ENCODE data around the gene SHROOM2.

Gene SHROOM2

DNA sequence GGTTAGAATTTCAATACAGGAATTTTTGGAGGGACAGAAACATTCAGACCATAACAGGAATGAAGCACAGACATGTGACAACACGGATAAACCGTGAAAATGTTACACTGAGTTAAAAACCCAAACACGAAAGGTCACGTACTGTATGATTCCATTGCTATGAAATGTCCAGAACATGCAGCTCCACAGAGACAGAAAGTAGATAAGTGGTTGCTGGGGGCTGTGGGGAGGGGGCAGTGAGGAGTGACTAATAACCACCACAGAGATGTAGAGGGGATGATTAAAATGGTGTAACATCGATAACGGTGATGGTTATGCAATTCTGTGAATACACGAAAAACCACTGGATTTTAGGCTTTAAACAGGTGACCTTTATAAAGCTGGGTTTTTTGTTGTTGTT, 28.9 kb upstream of the SHROOM2 start:
- TF ChIP-seq, protein P1, sequence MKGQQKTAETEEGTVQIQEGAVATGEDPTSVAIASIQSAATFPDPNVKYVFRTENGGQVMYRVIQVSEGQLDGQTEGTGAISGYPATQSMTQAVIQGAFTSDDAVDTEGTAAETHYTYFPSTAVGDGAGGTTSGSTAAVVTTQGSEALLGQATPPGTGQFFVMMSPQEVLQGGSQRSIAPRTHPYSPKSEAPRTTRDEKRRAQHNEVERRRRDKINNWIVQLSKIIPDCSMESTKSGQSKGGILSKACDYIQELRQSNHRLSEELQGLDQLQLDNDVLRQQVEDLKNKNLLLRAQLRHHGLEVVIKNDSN (IDR thresholded peaks at IDR 0.05): no peak
- TF ChIP-seq, protein P2, sequence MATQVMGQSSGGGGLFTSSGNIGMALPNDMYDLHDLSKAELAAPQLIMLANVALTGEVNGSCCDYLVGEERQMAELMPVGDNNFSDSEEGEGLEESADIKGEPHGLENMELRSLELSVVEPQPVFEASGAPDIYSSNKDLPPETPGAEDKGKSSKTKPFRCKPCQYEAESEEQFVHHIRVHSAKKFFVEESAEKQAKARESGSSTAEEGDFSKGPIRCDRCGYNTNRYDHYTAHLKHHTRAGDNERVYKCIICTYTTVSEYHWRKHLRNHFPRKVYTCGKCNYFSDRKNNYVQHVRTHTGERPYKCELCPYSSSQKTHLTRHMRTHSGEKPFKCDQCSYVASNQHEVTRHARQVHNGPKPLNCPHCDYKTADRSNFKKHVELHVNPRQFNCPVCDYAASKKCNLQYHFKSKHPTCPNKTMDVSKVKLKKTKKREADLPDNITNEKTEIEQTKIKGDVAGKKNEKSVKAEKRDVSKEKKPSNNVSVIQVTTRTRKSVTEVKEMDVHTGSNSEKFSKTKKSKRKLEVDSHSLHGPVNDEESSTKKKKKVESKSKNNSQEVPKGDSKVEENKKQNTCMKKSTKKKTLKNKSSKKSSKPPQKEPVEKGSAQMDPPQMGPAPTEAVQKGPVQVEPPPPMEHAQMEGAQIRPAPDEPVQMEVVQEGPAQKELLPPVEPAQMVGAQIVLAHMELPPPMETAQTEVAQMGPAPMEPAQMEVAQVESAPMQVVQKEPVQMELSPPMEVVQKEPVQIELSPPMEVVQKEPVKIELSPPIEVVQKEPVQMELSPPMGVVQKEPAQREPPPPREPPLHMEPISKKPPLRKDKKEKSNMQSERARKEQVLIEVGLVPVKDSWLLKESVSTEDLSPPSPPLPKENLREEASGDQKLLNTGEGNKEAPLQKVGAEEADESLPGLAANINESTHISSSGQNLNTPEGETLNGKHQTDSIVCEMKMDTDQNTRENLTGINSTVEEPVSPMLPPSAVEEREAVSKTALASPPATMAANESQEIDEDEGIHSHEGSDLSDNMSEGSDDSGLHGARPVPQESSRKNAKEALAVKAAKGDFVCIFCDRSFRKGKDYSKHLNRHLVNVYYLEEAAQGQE (IDR thresholded peaks at IDR 0.05; ENCODE audit: low read depth): no peak

DNA sequence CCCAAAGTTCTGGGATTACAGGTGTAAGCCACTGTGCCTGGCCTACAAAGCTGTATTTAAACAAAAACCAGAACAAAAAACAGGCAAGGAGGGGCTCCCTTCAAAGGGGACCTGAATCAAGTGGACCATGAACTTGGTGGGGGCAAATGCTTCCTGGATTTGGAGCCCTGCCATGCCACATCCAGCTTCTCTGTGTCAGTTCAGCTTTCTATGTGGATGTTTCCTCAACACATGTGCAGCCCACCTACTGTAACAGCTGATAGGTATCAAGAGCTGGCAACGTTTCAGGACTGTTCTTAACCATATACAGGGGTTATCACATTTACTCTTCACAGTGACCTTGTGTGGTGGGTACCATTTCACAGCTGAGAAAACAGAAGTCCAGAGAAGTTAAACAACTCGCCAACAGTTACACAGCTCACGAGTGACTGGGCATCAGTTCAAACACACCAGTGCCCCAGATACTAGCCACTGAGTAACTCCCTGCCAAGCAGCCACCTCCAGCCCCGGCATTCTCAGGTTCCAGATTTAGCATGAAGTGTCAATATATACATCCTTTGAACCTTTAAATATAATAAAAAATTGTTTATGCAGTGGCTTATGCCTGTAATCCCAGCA, 28.1 kb upstream of the SHROOM2 start:
- TF ChIP-seq EGR1 (IDR thresholded peaks at IDR 0.05) (no peak), RAD21 (IDR thresholded peaks at IDR 0.05; ENCODE audit: low read depth) (no peak), TEAD4 (IDR thresholded peaks at IDR 0.05) (no peak), EP300 (IDR thresholded peaks at IDR 0.05; ENCODE audit: borderline replicate concordance) (no peak), TCF12 (IDR thresholded peaks at IDR 0.05; ENCODE audit: low read depth) (no peak), ZBTB7A (IDR thresholded peaks at IDR 0.05; ENCODE audit: low read depth) (no peak), CREB1 (IDR thresholded peaks at IDR 0.05; ENCODE audit: low read depth) (no peak), TAF1 (IDR thresholded peaks at IDR 0.05; ENCODE audit: low read depth) (no peak), FOXM1 (IDR thresholded peaks at IDR 0.05; ENCODE audit: borderline replicate concordance, low read depth) (no peak), YY1 (IDR thresholded peaks at IDR 0.05; ENCODE audit: low read depth) (no peak), NFIC (IDR thresholded peaks at IDR 0.05) (no peak), CEBPB (IDR thresholded peaks at IDR 0.05) (no peak)
- TF ChIP-seq, protein P2 (IDR thresholded peaks at IDR 0.05; ENCODE audit: low read depth): no peak
- TF ChIP-seq, protein P3, sequence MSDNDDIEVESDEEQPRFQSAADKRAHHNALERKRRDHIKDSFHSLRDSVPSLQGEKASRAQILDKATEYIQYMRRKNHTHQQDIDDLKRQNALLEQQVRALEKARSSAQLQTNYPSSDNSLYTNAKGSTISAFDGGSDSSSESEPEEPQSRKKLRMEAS (IDR thresholded peaks at IDR 0.05): no peak
- TF ChIP-seq, protein P1 (IDR thresholded peaks at IDR 0.05): no peak

DNA sequence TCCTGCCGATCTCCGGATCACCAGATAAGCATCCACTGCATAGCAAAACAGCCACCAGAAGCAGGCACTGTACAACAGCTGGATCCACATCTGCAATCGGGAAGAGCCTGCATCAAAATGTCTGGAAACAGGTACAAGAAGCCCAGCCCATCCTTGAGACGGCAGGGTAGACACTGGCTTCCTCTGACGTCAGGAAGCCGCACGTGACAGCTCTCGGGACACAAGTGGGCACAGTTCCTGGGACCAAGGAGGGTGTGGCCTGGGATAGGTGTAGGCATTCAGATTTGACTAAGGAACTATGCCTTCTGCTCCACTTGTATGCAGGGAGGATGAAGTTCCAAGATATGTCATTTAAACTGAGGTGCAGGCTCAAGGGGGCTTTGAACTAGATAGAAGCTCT, 26.9 kb upstream of the SHROOM2 start:
- no peak for TF ChIP-seq TAF1 (IDR thresholded peaks at IDR 0.05; ENCODE audit: low read depth)
- TF ChIP-seq, protein P1 (IDR thresholded peaks at IDR 0.05): no peak
- TF ChIP-seq TCF12 (IDR thresholded peaks at IDR 0.05; ENCODE audit: low read depth): no peak
- no peak for TF ChIP-seq EP300 (IDR thresholded peaks at IDR 0.05; ENCODE audit: borderline replicate concordance)
- TF ChIP-seq NFIC (IDR thresholded peaks at IDR 0.05): no peak
- no peak for TF ChIP-seq CEBPB (IDR thresholded peaks at IDR 0.05)
- TF ChIP-seq, protein P2 (IDR thresholded peaks at IDR 0.05; ENCODE audit: low read depth): no peak
- no peak for TF ChIP-seq FOXM1 (IDR thresholded peaks at IDR 0.05; ENCODE audit: borderline replicate concordance, low read depth)
- TF ChIP-seq ZBTB7A (IDR thresholded peaks at IDR 0.05; ENCODE audit: low read depth): no peak
- no peak for TF ChIP-seq CREB1 (IDR thresholded peaks at IDR 0.05; ENCODE audit: low read depth)
- no peak for TF ChIP-seq RAD21 (IDR thresholded peaks at IDR 0.05; ENCODE audit: low read depth)
- TF ChIP-seq, protein P3 (IDR thresholded peaks at IDR 0.05): no peak
- TF ChIP-seq EGR1 (IDR thresholded peaks at IDR 0.05): no peak
- TF ChIP-seq TEAD4 (IDR thresholded peaks at IDR 0.05): no peak
- no peak for TF ChIP-seq YY1 (IDR thresholded peaks at IDR 0.05; ENCODE audit: low read depth)

DNA sequence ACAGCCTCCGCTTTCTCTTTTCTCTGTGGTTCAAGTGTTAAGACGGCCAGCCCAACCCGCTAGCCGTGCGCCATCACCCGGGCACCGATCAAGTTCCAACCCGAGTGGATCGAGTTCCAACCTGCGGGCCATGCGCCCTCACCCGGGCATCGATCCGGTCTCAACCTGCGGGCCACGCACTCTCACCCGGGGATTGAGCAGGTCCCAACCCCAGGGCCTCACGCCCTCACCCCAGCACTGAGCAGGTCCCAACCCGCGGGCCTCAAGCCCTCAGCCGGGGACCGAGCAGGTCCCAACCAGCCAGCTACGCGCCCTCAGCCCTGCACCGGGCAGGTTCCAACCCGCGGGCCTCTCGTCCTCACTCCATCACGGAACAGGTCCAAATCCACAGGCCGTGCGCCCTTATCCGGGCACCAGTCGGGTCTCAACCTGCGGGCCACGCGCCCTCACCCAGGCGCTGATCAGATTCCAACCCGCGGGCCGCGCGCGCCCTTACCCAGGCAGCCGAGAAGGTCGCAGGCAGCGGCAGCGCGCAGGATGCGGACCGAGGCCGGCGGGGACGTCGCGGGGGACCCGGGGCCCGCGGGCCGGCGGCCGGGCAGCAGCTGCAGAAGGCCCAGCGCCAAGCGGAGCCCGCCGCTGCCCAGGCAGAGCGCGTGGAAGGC, 21.0 kb upstream of the SHROOM2 start:
- no peak for TF ChIP-seq TEAD4 (IDR thresholded peaks at IDR 0.05)
- no peak for TF ChIP-seq NFIC (IDR thresholded peaks at IDR 0.05)
- no peak for TF ChIP-seq TAF1 (IDR thresholded peaks at IDR 0.05; ENCODE audit: low read depth)
- no peak for TF ChIP-seq CEBPB (IDR thresholded peaks at IDR 0.05)
- TF ChIP-seq FOXM1 (IDR thresholded peaks at IDR 0.05; ENCODE audit: borderline replicate concordance, low read depth): no peak
- TF ChIP-seq EP300 (IDR thresholded peaks at IDR 0.05; ENCODE audit: borderline replicate concordance): no peak
- TF ChIP-seq RAD21 (IDR thresholded peaks at IDR 0.05; ENCODE audit: low read depth): no peak
- TF ChIP-seq CREB1 (IDR thresholded peaks at IDR 0.05; ENCODE audit: low read depth): no peak
- TF ChIP-seq, protein P1 (IDR thresholded peaks at IDR 0.05): no peak
- no peak for TF ChIP-seq ZBTB7A (IDR thresholded peaks at IDR 0.05; ENCODE audit: low read depth)
- no peak for TF ChIP-seq TCF12 (IDR thresholded peaks at IDR 0.05; ENCODE audit: low read depth)
